ENCODE data around the gene PCSK6.

The PCSK6 gene

DNA sequence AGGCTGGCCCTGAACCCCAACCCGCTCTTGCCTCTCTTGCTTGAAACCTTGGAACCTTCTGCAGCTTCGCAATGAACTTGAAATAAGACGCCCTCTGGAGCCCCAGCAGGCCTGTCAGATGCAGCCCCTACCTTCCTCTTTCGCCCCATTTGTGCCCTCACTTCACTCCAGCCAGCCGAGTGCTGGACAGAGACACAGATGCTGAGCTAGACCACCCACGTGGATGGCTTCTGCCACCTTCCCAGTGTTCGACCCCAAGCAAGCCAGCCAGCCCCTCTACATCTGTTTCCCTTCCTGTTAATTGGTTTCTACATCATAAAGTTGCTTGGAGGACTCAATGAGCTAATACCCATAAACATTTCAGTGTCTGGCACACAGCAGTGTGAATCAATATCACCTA is 170.7 kb downstream of the PCSK6 start:
- Histone ChIP-seq H3K27ac (ENCODE audit: low read length) (no peak overlapping the region), H3K27me3 (replicated peaks; ENCODE audit: insufficient read depth, low read length) (peaks cover 50% of the 10 kb centered on the region), H3K36me3 (replicated peaks; ENCODE audit: insufficient read depth, low read length) (no peaks in the 10 kb centered on the region), H3K9me3 (replicated peaks; ENCODE audit: insufficient read depth, low read length) (no peaks in the 10 kb centered on the region), H2AFZ (ENCODE audit: low read length) (no peak overlapping the region), H3K4me2 (ENCODE audit: low read depth, low read length) (no peak overlapping the region), H4K20me1 (ENCODE audit: insufficient read depth, low read length) (no peaks in the 10 kb centered on the region), H3K9ac (ENCODE audit: low read length) (no peak overlapping the region), H3F3A (ENCODE audit: insufficient read depth, low read length) (no peaks in the 10 kb centered on the region), H3K4me1 (ENCODE audit: low read length) (no peaks in the 10 kb centered on the region), H3K4me3 (ENCODE audit: low read length) (no peak overlapping the region), H3K79me2 (ENCODE audit: low read length) (no peaks in the 10 kb centered on the region), H3K9me2 (replicated peaks; ENCODE audit: insufficient read depth, low read length) (no peaks in the 10 kb centered on the region)
- no peak for DNase-seq
- TF ChIP-seq CTCF (IDR thresholded peaks at IDR 0.05; ENCODE audit: low read length) (no peak), EZH2 (optimal IDR thresholded peaks at IDR 0.05; ENCODE audit: low read depth, low read length) (no peak), EZH2phosphoT487 (IDR thresholded peaks at IDR 0.05; ENCODE audit: low read length) (no peak)

GRCh38 chr15:101318147-101318819 is 171.2 kb downstream of the PCSK6 start:
- H3K27me3 ChIP-seq (replicated peaks; ENCODE audit: insufficient read depth, low read length), result peaks cover 49% of the 10 kb centered on the region
- no peak for DNase-seq
- TF ChIP-seq EZH2 (optimal IDR thresholded peaks at IDR 0.05; ENCODE audit: low read depth, low read length) (no peak), EZH2phosphoT487 (IDR thresholded peaks at IDR 0.05; ENCODE audit: low read length) (no peak)

GRCh38 chr15:101317336-101317872 is 172.1 kb downstream of the PCSK6 start:
- no peaks in the 10 kb centered on the region for H3F3A ChIP-seq (ENCODE audit: insufficient read depth, low read length)
- peaks cover 46% of the 10 kb centered on the region for H3K27me3 ChIP-seq (replicated peaks; ENCODE audit: insufficient read depth, low read length)
- no peak overlapping the region for H3K4me2 ChIP-seq (ENCODE audit: low read depth, low read length)
- H3K79me2 ChIP-seq (ENCODE audit: low read length), result no peaks in the 10 kb centered on the region
- no peaks in the 10 kb centered on the region for H3K36me3 ChIP-seq (replicated peaks; ENCODE audit: insufficient read depth, low read length)
- no peak overlapping the region for H3K27ac ChIP-seq (ENCODE audit: low read length)
- H3K4me1 ChIP-seq (ENCODE audit: low read length), result no peaks in the 10 kb centered on the region
- TF ChIP-seq EZH2phosphoT487 (IDR thresholded peaks at IDR 0.05; ENCODE audit: low read length) (no peak), CTCF (IDR thresholded peaks at IDR 0.05; ENCODE audit: low read length) (no peak), EZH2 (optimal IDR thresholded peaks at IDR 0.05; ENCODE audit: low read depth, low read length) (no peak)
- H3K9me3 ChIP-seq (replicated peaks; ENCODE audit: insufficient read depth, low read length), result no peaks in the 10 kb centered on the region
- no peak overlapping the region for H3K9ac ChIP-seq (ENCODE audit: low read length)
- H2AFZ ChIP-seq (ENCODE audit: low read length), result no peak overlapping the region
- no peak overlapping the region for H3K4me3 ChIP-seq (ENCODE audit: low read length)
- H4K20me1 ChIP-seq (ENCODE audit: insufficient read depth, low read length), result no peaks in the 10 kb centered on the region
- no peaks in the 10 kb centered on the region for H3K9me2 ChIP-seq (replicated peaks; ENCODE audit: insufficient read depth, low read length)
- DNase-seq, result no peak

More at GRCh38 chr15:101318147-101318819, 171.2 kb downstream of the PCSK6 start:
- Histone ChIP-seq H3K36me3 (replicated peaks; ENCODE audit: insufficient read depth, low read length) (no peaks in the 10 kb centered on the region), H3K4me2 (ENCODE audit: low read depth, low read length) (no peak overlapping the region), H3K79me2 (ENCODE audit: low read length) (no peaks in the 10 kb centered on the region), H3K9me2 (replicated peaks; ENCODE audit: insufficient read depth, low read length) (no peaks in the 10 kb centered on the region), H3K9me3 (replicated peaks; ENCODE audit: insufficient read depth, low read length) (no peaks in the 10 kb centered on the region), H3K9ac (ENCODE audit: low read length) (no peak overlapping the region), H3K4me1 (ENCODE audit: low read length) (no peaks in the 10 kb centered on the region), H2AFZ (ENCODE audit: low read length) (no peak overlapping the region), H3K4me3 (ENCODE audit: low read length) (no peak overlapping the region), H3F3A (ENCODE audit: insufficient read depth, low read length) (no peaks in the 10 kb centered on the region), H4K20me1 (ENCODE audit: insufficient read depth, low read length) (no peaks in the 10 kb centered on the region), H3K27ac (ENCODE audit: low read length) (no peak overlapping the region)

- Histone ChIP-seq H3K4me1 (ENCODE audit: low read length) (no peaks in the 10 kb centered on the region), H3F3A (ENCODE audit: insufficient read depth, low read length) (no peaks in the 10 kb centered on the region), H2AFZ (ENCODE audit: low read length) (no peak overlapping the region), H3K27me3 (replicated peaks; ENCODE audit: insufficient read depth, low read length) (peaks cover 37% of the 10 kb centered on the region), H3K9ac (ENCODE audit: low read length) (no peak overlapping the region), H4K20me1 (ENCODE audit: insufficient read depth, low read length) (no peaks in the 10 kb centered on the region), H3K4me3 (ENCODE audit: low read length) (no peak overlapping the region), H3K27ac (ENCODE audit: low read length) (no peak overlapping the region), H3K36me3 (replicated peaks; ENCODE audit: insufficient read depth, low read length) (no peaks in the 10 kb centered on the region), H3K9me3 (replicated peaks; ENCODE audit: insufficient read depth, low read length) (no peaks in the 10 kb centered on the region), H3K4me2 (ENCODE audit: low read depth, low read length) (no peak overlapping the region), H3K9me2 (replicated peaks; ENCODE audit: insufficient read depth, low read length) (no peaks in the 10 kb centered on the region), H3K79me2 (ENCODE audit: low read length) (no peaks in the 10 kb centered on the region)
- no peak for DNase-seq
- no peak for TF ChIP-seq EZH2 (optimal IDR thresholded peaks at IDR 0.05; ENCODE audit: low read depth, low read length)
- TF ChIP-seq EZH2phosphoT487 (IDR thresholded peaks at IDR 0.05; ENCODE audit: low read length), result no peak
- no peak for TF ChIP-seq CTCF (IDR thresholded peaks at IDR 0.05; ENCODE audit: low read length)
Measured at GRCh38 chr15:101316529-101316928, 173.0 kb downstream of the PCSK6 start.

Measured in MM.1S (cell line).